K562 (cell line): ENCODE data around the gene CERS3. TPM values are rescaled to one million over a fixed set of nuclear protein-coding genes. Genes with fewer than 3 reads are reported as not detected.

Experiments
- ATAC-seq: fragments of 200-7000 bp; cut with Tn5 transposase; 3 replicates; pipeline ENCODE4 v1.9.1; 2020; ENCODE audit warnings: moderate library complexity
- BruUV-seq: library from RNA; stranded (reverse); fragments of 400-500 nt; replicated peaks from 2 replicates; lab custom pipeline; 2021; lab: Mats Ljungman, UMichigan
- CTCF ChIA-PET: fragments of 300-600 bp; formaldehyde crosslinking; extraction: SDS; loops from one replicate; lab custom pipeline; 2021; ENCODE audit warnings: low intra/inter-chr PET ratio; lab: Yijun Ruan, JAX
- POLR2A ChIA-PET: fragments of 300-600, 350-650 bp; sonication (Branson Sonifier 250); formaldehyde crosslinking; extraction: SDS; loops from one replicate; lab custom pipeline; 2021; ENCODE audit warnings: antibody characterized with exemption, inconsistent platforms; lab: Yijun Ruan, JAX
- DNase-seq, 4 experiments: peaks; one replicate each; pipeline versions ENCODE4 v3.0.0 to v3.0.0-alpha.2; 2011 to 2018; ENCODE audit warnings: low spot score in 3 of 4, mixed read lengths in 3 of 4; ENCODE audit errors: extremely low read depth in 1 of 4
- FAIRE-seq: peaks from 2 replicates; lab custom pipeline; 2011; peaks lifted over from hg19 to GRCh38; lab: Jason Lieb, UNC
- H2AFZ ChIP-seq: 2 replicates; pipeline ENCODE4 v1.6.0; 2011; ENCODE audit warnings: low read depth, low read length, control low read depth, inconsistent platforms
- H3K27ac ChIP-seq: fragments of 200-600 bp; 3 replicates; pipeline ENCODE4 v1.8.0; 2011; ENCODE audit warnings: low read depth, mild to moderate bottlenecking, control low read depth, inconsistent platforms, low read length, moderate library complexity, mixed read lengths; ENCODE audit errors: extremely low read depth
- H3K27me3 ChIP-seq, 2 experiments: fragments of 300-600 bp in 1 of 2; 2 replicates in 1 of 2; 3 replicates in 1 of 2; pipeline versions ENCODE4 v1.6.0 to v1.8.0; 2011; ENCODE audit warnings: inconsistent platforms in 2 of 2, low read length in 2 of 2, mild to moderate bottlenecking in 1 of 2, mixed read lengths in 1 of 2, moderate library complexity in 1 of 2; ENCODE audit not compliant: control insufficient read depth in 2 of 2, insufficient read depth in 2 of 2
- H3K36me3 ChIP-seq: fragments of 300-600 bp; 3 replicates; pipeline ENCODE4 v1.8.0; 2011; ENCODE audit warnings: mild to moderate bottlenecking, low read length, inconsistent platforms; ENCODE audit not compliant: control insufficient read depth, insufficient read depth
- H3K4me1 ChIP-seq, 2 experiments: fragments of 200-600 bp in 1 of 2; replicated peaks in 1 of 2; 2 replicates in 1 of 2; 3 replicates in 1 of 2; pipeline versions ENCODE4 v1.5.1 to v1.8.0; 2011; ENCODE audit warnings: inconsistent platforms in 2 of 2, low read length in 2 of 2, mild to moderate bottlenecking in 1 of 2, mixed read lengths in 1 of 2, moderate library complexity in 1 of 2; ENCODE audit not compliant: control insufficient read depth in 2 of 2, insufficient read depth in 2 of 2
- H3K4me2 ChIP-seq: 2 replicates; pipeline ENCODE4 v1.6.1; 2011; ENCODE audit warnings: low read length, control low read depth, inconsistent platforms, mixed read lengths; ENCODE audit not compliant: insufficient read depth
- H3K4me3 ChIP-seq: fragments of 200-600 bp; sonication (generic), shearing (Covaris generic); 2 replicates; pipeline ENCODE4 v1.5.1; 2016; ENCODE audit warnings: control low read depth, inconsistent platforms
- H3K79me2 ChIP-seq: fragments of 200-600 bp; 3 replicates; pipeline ENCODE4 v1.8.0; 2011; ENCODE audit warnings: low read length, inconsistent platforms; ENCODE audit not compliant: control insufficient read depth, insufficient read depth
- H3K9ac ChIP-seq, 2 experiments: 2 replicates each; pipeline versions ENCODE4 v1.6.0 to v1.6.1; 2011; ENCODE audit warnings: low read depth in 2 of 2, low read length in 2 of 2, control low read depth in 1 of 2, inconsistent platforms in 1 of 2, mild to moderate bottlenecking in 1 of 2, mixed read lengths in 1 of 2; ENCODE audit not compliant: insufficient read depth in 1 of 2
- H3K9me1 ChIP-seq: one replicate; pipeline ENCODE4 v1.6.0; 2011; ENCODE audit warnings: inconsistent platforms, mild to moderate bottlenecking, low read length, moderate library complexity; ENCODE audit not compliant: control insufficient read depth, insufficient read depth
- H3K9me3 ChIP-seq: replicated peaks from 2 replicates; pipeline ENCODE4 v1.5.1; 2011; ENCODE audit warnings: low read depth, low read length, inconsistent platforms; ENCODE audit not compliant: control insufficient read depth, insufficient read depth
- H4K20me1 ChIP-seq: replicated peaks from 2 replicates; pipeline ENCODE4 v1.6.1; 2011; ENCODE audit warnings: low read length, inconsistent platforms, mixed read lengths; ENCODE audit not compliant: control insufficient read depth, insufficient read depth
- DDX20 ChIP-seq: fragments of 450-650 bp; IDR thresholded peaks from 2 replicates; pipeline ENCODE4 v1.6.1; 2016; ENCODE audit warnings: missing genetic modification characterization, low read depth, mild to moderate bottlenecking, missing compliant biosample characterization, moderate library complexity
- NFIC ChIP-seq: fragments of 450-650 bp; IDR thresholded peaks from 2 replicates; pipeline ENCODE4 v1.6.1; 2017; ENCODE audit warnings: mild to moderate bottlenecking, inconsistent platforms
- NFIX ChIP-seq: fragments of 250-450 bp; sonication (Bioruptor Pico); IDR thresholded peaks from 2 replicates; pipeline ENCODE4 v1.4.0; 2020; ENCODE audit warnings: low read depth, mild to moderate bottlenecking, moderate library complexity
- RBM39 ChIP-seq: fragments of 200-400 bp; formaldehyde crosslinking; optimal IDR thresholded peaks from 2 replicates; pipeline ENCODE3; 2018; ENCODE audit warnings: low read depth, low read length
- THRB ChIP-seq: fragments of 450-650 bp; formaldehyde crosslinking; conservative IDR thresholded peaks from 2 replicates; pipeline ENCODE4 v1.4.0; 2022; ENCODE audit warnings: mild to moderate bottlenecking, missing genetic modification characterization
- WGBS: fragments of 100-300 bp; shearing (Covaris generic); methylation state at CpG from one replicate; pipeline ENCODE4 v1.1.6; 2016; ENCODE audit warnings: low coverage, mixed read lengths; ENCODE audit not compliant: insufficient coverage; ENCODE audit errors: missing lambda C conversion rate; 5-methylcytosine and 5-hydroxymethylcytosine counted together
- in situ Hi-C: fragments of 300-500 bp; cut with MboI; formaldehyde crosslinking; loops from 4 replicates; pipeline ENCODE4 v1.15.0; 2018; ENCODE audit warnings: inconsistent platforms, mixed read lengths
- intact Hi-C: fragments of 100-400 bp; cut with micrococcal nuclease; formaldehyde crosslinking; loops from 2 replicates; pipeline ENCODE4 v1.14.2; 2022
- polyA plus RNA-seq, 8 experiments: library from polyadenylated mRNA; depleted of rRNA in 4 of 8; stranded (reverse) in 5 of 8; unstranded in 3 of 8; fragments of >200 nt; fragmentation: Nextera tagmentation in 2 of 8; fragmentation: Illumina TruSeq in 1 of 8; extraction: Ambion mirVana in 2 of 8; extraction: Trizol in 1 of 8; gene quantifications; 2 replicates each; pipeline versions ENCODE4 v1.2.1 to v1.2.3, GENCODE V29; 2011 to 2014; ENCODE audit warnings: inconsistent platforms in 1 of 8, missing spikeins in 1 of 8
- total RNA-seq, 7 experiments: library from RNA; depleted of rRNA in 6 of 7; stranded (reverse); fragments of >200 nt in 6 of 7; fragmentation: Illumina TruSeq in 2 of 7; extraction: Trizol in 2 of 7; gene quantifications; 2 replicates each; pipeline versions ENCODE4 v1.2.1 to v1.2.3, GENCODE V29; 2011 to 2021; ENCODE audit warnings: low replicate concordance in 1 of 7

CERS3 gene
- total and polyA plus RNA-seq, 9 of the 15 experiments (the other 6 are each of a cell fraction or from before 2014, with no cell fraction given), result not detected

GRCh38 chr15:100472736-100473135 lies 56.0 kb downstream of the CERS3 start (continued):
- TF ChIP-seq THRB, result no peak
- TF ChIP-seq DDX20, result no peak

- Histone ChIP-seq H3K9ac (no peak overlapping the region), H3K36me3 (no peaks in the 10 kb centered on the region), H4K20me1 (no peaks in the 10 kb centered on the region)
- TF ChIP-seq NFIX (CRISPR knock-in tag), result peak; percentile 44; the same call in 1 of the 2 replicates
- no peak for TF ChIP-seq RBM39
- TF ChIP-seq NFIC, result peak; percentile 77
- TF ChIP-seq, all 486 proteins: peak for 2
- Histone ChIP-seq H3K9me1 (no peaks in the 10 kb centered on the region), H3K4me1 (no peaks in the 10 kb centered on the region), H3K27ac (no peak overlapping the region), H2AFZ (no peak overlapping the region), H3K4me2 (no peak overlapping the region), H3K79me2 (no peaks in the 10 kb centered on the region), H3K27me3 (no peaks in the 10 kb centered on the region; a peak in 1 of 5 replicates), H3K9me3 (no peaks in the 10 kb centered on the region), H3K4me3 (no peak overlapping the region)
- ChIA-PET POLR2A (no interaction called here), CTCF (no interaction called here)
- DNase-seq, result no peak
- in situ Hi-C loops, result no loop called here
- ATAC-seq, result no peak
- intact Hi-C loops, result no loop called here
- no TSS peak for BruUV-seq
- no peak for FAIRE-seq
- 0% methylated on average over 3 of the region's 3 CpGs for WGBS
These were observed 56.8 kb downstream of the CERS3 start for GRCh38 chr15:100471933-100472332.
